HG02571 (cell line): Measurements from ENCODE around the gene OR11H1.
"Not testable (repeated sequence)": the region's sequence is repeated elsewhere in the genome, so short reads cannot be mapped to it uniquely, and the experiment has no call there.

Experiments used
- ATAC-seq: cut with Tn5 transposase; IDR thresholded peaks from one replicate; pipeline ENCODE4 v1.9.1; 2021; ENCODE audit warnings: mild to moderate bottlenecking, moderate library complexity; ENCODE audit not compliant: unreplicated experiment

The OR11H1 gene, protein sequence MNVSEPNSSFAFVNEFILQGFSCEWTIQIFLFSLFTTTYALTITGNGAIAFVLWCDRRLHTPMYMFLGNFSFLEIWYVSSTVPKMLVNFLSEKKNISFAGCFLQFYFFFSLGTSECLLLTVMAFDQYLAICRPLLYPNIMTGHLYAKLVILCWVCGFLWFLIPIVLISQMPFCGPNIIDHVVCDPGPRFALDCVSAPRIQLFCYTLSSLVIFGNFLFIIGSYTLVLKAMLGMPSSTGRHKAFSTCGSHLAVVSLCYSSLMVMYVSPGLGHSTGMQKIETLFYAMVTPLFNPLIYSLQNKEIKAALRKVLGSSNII

DNA sequence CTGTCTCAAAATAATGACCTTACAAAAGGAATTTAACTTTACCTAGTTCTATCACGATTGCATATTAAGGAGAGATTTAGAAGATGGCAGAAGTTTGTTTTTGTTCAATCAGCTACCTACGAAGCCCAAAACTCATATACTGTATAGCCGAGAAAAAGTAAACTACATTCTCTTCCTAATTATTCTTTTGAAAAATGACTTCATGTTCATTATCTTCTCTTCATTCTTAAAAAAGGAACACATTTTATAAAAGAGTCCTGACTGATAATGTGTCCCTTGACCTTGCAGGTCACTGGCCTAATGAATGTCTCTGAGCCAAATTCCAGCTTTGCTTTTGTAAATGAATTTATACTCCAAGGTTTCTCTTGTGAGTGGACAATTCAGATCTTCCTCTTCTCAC, at the start of gene OR11H1:
Gene OR11H1, plus strand, starts transcription at position 301 of the 400 bp plus-strand sequence. Its CDS starts 0 bp downstream, at position 301.
- not testable (repeated sequence) for ATAC-seq

GRCh38 chr22:15509967-15510366, 18.0 kb upstream of the OR11H1 start:
- not testable (repeated sequence) for ATAC-seq

DNA sequence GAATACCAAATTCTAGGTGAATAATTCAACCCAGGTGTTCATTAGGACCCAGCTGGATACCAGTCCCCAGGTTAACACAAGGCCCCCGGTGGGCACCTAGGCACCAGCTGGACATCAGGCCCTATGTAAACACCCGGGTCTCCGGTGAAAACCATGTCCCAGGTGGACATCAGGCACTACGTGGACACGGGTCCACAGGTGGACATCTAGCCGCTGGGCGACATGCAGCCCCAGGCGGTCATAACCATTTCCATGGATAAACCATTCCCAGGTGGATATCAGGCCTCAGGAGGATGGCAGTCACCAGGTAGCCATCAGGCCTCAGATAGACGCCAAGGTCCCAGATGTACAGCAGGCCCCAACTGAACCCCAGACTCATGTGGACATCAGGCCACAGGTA, 12.1 kb upstream of the OR11H1 start:
- ATAC-seq: not testable (repeated sequence)

DNA sequence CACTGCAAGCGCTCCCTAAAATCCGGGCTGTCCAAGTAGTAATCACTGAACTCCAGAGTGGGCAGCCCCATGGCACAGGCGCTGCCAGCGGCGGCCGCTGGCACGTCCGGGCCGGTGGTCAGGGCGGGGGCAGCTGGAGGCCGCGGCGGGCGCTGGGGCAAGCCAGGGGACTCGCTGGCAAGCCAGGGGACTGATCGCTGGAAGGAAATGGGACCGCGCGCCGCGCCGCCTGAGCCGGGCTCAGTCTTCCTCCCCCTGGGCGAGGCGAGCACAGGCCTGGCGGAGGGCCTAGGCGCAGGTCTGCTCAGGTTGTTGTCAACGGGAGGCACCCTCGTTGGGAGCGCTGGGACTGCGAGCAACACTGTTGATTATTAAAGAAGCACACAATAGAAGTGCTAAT, 25.8 kb downstream of the OR11H1 start:
- ATAC-seq: not testable (repeated sequence)

- not testable (repeated sequence) for ATAC-seq
These were observed 35.5 kb downstream of the OR11H1 start for GRCh38 chr22:15563461-15563860.

DNA sequence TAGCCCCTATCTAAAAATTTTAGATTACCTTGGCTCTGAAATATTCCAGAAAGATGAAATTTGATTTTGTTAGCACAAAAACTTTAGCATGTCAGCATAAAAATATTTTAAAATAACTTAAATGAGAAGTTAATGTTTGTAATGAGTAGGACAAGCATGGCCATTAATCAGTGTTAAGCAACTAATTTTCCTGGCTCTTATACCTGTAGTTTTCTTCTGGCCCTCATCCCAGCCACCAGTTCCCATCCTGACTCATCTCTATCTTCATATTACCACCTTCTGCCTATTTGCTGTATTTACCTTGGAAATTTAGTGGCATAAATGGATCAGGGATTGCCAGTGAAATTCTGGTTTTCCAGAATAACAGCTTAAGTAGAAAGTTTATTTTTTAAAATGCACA, 37.1 kb downstream of the OR11H1 start:
- not testable (repeated sequence) for ATAC-seq
